HFF-Myc (cell line): ENCODE measurements around the gene CABLES1.
A peak's percentile ranks its signal among the peaks of the same experiment; 100 is the strongest.

Source experiments
- DNase-seq: peaks from one replicate; pipeline ENCODE4 v3.0.0-alpha.2; 2011; ENCODE audit warnings: low read depth; ENCODE audit errors: extremely low read depth
- H3K4me3 ChIP-seq: replicated peaks from 2 replicates; pipeline ENCODE4 v1.5.1; 2011; ENCODE audit warnings: low read depth, mild to moderate bottlenecking, control low read depth, low read length
- TF ChIP-seq, protein P1 (sequence below): IDR thresholded peaks from 2 replicates; pipeline ENCODE4 v1.5.1; 2012; ENCODE audit warnings: mild to moderate bottlenecking, low read depth, low read length, control low read depth; ENCODE audit errors: missing control alignments

The CABLES1 gene

GRCh38 chr18:23136326-23137096 is 1.2 kb downstream of the CABLES1 start:
- DNase-seq: no peak
- TF ChIP-seq, protein P1, sequence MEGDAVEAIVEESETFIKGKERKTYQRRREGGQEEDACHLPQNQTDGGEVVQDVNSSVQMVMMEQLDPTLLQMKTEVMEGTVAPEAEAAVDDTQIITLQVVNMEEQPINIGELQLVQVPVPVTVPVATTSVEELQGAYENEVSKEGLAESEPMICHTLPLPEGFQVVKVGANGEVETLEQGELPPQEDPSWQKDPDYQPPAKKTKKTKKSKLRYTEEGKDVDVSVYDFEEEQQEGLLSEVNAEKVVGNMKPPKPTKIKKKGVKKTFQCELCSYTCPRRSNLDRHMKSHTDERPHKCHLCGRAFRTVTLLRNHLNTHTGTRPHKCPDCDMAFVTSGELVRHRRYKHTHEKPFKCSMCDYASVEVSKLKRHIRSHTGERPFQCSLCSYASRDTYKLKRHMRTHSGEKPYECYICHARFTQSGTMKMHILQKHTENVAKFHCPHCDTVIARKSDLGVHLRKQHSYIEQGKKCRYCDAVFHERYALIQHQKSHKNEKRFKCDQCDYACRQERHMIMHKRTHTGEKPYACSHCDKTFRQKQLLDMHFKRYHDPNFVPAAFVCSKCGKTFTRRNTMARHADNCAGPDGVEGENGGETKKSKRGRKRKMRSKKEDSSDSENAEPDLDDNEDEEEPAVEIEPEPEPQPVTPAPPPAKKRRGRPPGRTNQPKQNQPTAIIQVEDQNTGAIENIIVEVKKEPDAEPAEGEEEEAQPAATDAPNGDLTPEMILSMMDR: no peak
- peak overlapping the region; percentile 64 for H3K4me3 ChIP-seq

GRCh38 chr18:23137097-23137635 is 1.9 kb downstream of the CABLES1 start:
- TF ChIP-seq, protein P1: no peak
- no peak for DNase-seq
- peak overlapping the region; percentile 64 for H3K4me3 ChIP-seq

DNA sequence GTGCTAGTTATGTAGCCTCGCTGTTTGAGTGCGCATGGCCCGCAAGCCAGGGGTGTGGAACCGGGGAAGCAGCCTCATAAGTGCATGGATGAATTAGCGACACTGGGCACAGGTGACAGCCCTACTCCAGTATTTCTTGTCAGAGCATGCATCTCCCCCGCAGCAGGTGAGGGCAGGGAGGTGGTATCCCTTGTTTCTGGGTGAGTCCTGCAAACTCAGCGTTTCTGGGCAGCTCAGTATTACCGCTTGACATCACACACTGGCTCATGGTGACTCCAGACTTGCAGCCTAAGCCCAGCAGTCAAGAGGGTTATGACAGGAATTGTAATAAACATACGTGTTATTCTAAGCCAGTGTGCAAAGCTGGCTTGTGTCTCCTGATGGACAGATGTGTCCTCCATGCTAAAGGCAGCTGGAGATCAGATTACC is 2.5 kb downstream of the CABLES1 start:
- peak overlapping the region; percentile 64 for H3K4me3 ChIP-seq
- TF ChIP-seq, protein P1: no peak
- DNase-seq: no peak

GRCh38 chr18:23138471-23138870 is 3.2 kb downstream of the CABLES1 start:
- no peak overlapping the region for H3K4me3 ChIP-seq
- TF ChIP-seq, protein P1: no peak
- DNase-seq: no peak

DNA sequence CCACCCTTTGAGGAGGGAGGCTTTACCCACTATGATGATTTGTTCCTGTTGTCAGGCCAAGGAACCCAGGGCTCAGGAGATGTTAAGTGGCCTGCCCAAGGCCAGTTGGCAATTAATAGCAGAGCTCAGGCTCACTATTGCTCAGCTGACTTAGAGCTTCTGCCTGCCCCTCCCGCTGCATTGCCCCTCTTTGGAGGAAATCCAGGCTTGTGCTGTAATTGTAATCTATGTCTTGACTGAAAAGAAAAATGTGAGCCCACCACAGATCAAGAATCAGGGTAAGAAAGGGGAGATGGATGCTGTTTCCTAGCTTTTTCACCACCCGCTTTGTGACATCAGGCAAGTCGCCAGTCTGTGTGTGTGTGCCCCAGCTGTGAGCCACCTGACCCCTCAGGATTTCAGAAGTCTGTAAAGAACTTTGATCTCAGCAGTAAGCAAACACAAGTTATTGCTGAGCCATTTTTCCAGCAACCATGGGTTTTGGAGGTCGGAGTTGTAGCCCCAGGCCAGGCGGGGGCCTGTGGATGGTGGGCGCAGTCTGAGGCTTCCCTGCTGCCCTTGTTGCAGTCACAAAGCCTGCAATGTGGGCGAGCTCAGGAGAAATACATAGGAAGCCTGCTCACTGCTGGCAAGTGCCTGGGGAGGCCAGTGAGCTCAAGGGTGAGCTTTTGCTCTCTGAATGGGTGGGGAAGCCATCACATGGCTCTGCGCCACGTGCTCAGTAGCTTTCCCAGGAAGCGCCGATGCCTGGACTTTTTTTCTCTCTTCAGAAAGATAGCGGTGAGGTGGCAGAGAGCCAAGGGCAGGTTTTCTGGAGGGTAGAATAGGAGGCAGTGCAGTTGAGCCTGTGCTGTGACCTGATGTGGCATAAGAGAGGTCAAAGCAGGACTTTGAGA is 6.1 kb downstream of the CABLES1 start:
- no peak for DNase-seq
- H3K4me3 ChIP-seq: no peak overlapping the region
- TF ChIP-seq, protein P1: no peak

DNA sequence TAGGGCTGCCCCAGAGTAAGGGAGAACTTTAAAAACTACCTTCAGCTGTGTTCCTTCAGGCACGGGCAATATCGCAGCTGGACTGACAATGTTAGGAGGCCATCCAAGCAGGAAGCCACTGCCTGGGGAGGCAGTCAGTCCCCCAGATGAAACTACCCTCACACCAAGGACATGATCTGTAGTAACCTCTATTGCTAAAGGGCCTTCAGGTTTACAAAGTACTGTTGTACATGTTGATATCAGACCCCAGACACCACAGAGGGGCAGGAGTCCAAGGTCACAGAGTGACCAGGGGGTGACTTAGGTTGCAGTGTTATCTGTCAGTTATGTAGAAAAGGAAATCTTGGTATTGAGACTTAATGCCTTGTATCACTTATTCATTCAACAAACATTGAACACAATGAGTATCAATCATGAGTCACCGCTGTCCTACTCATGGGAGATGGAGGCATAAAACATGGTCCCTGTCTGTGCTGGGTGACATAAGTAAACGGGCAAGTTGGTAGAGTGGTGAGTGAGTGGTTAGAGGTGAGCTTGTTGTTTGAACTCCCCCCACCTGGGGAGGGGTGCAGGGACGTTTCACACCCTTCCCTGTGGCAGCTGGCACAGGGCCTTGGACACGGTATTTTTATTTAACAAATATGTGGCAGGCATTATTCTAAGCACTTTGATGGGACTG is 7.1 kb downstream of the CABLES1 start:
- H3K4me3 ChIP-seq: no peak overlapping the region
- DNase-seq: no peak
- TF ChIP-seq, protein P1: no peak
